Parathyroid adenoma (tissue), 2 donors: ENCODE results near the gene MBOAT7.

Experiments used
- H2AFZ ChIP-seq: fragments of 300-600 bp; sonication (generic); one replicate; pipeline ENCODE4 v1.7.0; 2017; ENCODE audit warnings: antibody characterized with exemption, mild to moderate bottlenecking
- H3K27ac ChIP-seq: fragments of 300-600 bp; sonication (generic); one replicate; pipeline ENCODE4 v1.7.0; 2017
- H3K27me3 ChIP-seq: fragments of 300-600 bp; sonication (generic); one replicate; pipeline ENCODE4 v1.7.0; 2017; ENCODE audit warnings: low read length; ENCODE audit not compliant: control insufficient read depth, insufficient read depth
- H3K36me3 ChIP-seq: fragments of 300-600 bp; sonication (generic); one replicate; pipeline ENCODE4 v1.7.0; 2017; ENCODE audit warnings: low read length; ENCODE audit not compliant: control insufficient read depth, insufficient read depth
- H3K4me1 ChIP-seq: fragments of 300-600 bp; sonication (generic); one replicate; pipeline ENCODE4 v1.7.0; 2017; ENCODE audit warnings: control low read depth
- H3K4me2 ChIP-seq: fragments of 300-600 bp; sonication (generic); one replicate; pipeline ENCODE4 v1.7.0; 2017; ENCODE audit warnings: low read length
- H3K4me3 ChIP-seq: fragments of 300-600 bp; sonication (generic); one replicate; pipeline ENCODE4 v1.7.0; 2017; ENCODE audit warnings: low read depth, low read length
- H3K79me2 ChIP-seq: fragments of 300-600 bp; sonication (generic); one replicate; pipeline ENCODE4 v1.7.0; 2017; ENCODE audit warnings: control low read depth
- H3K9ac ChIP-seq: fragments of 300-600 bp; sonication (generic); one replicate; pipeline ENCODE4 v1.7.0; 2017; ENCODE audit warnings: mild to moderate bottlenecking
- H3K9me3 ChIP-seq: fragments of 300-600 bp; sonication (generic); one replicate; pipeline ENCODE4 v1.7.0; 2017; ENCODE audit warnings: low read length; ENCODE audit not compliant: control insufficient read depth
- CTCF ChIP-seq: fragments of 300-600 bp; sonication (generic); IDR thresholded peaks from one replicate; pipeline ENCODE4 v1.7.0; 2017; ENCODE audit warnings: antibody characterized with exemption, mild to moderate bottlenecking
- donor health status: primary hyperparathyroidism.

Gene MBOAT7

GRCh38 chr19:54162241-54162805, 27.1 kb downstream of the MBOAT7 start:
- Histone ChIP-seq H3K79me2 (peaks cover 3% of the 10 kb centered on the region), H2AFZ (no peak overlapping the region), H3K4me3 (peak overlapping the region; percentile 42), H3K36me3 (no peaks in the 10 kb centered on the region), H3K9ac (no peak overlapping the region), H3K27me3 (no peaks in the 10 kb centered on the region), H3K4me2 (peak overlapping the region; percentile 75), H3K4me1 (peaks cover 13% of the 10 kb centered on the region), H3K9me3 (no peaks in the 10 kb centered on the region), H3K27ac (no peak overlapping the region)
- TF ChIP-seq CTCF: no peak

DNA sequence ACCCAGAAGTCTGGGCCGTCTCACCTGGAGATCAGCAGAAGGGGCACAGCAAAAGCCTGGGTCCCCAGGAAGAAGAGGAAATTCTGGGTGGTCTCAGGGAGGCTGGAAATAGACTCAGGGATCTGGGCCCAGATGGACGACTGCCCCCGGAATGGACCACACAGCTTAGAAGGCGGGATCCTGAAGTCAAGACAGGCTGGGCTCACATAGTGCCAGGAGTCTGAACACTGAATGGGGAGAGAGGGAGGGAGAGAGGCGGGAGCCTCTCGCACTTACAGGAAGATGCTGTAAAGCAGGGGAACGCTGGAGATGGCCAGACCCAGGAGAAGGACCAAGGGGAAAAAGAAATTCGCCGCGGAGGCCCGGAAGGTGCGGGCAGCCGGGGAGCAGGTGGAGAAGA, 28.5 kb downstream of the MBOAT7 start:
- Histone ChIP-seq H3K4me2 (peak overlapping the region; percentile 79), H3K36me3 (no peaks in the 10 kb centered on the region), H3K9me3 (no peaks in the 10 kb centered on the region), H3K9ac (no peak overlapping the region), H3K79me2 (peaks cover 3% of the 10 kb centered on the region), H3K4me1 (peaks cover 13% of the 10 kb centered on the region), H3K4me3 (peak overlapping the region; percentile 88), H2AFZ (no peak overlapping the region), H3K27ac (no peak overlapping the region), H3K27me3 (no peaks in the 10 kb centered on the region)
- TF ChIP-seq CTCF: no peak

- no peaks in the 10 kb centered on the region for H3K27me3 ChIP-seq
- H3K79me2 ChIP-seq: peaks cover 3% of the 10 kb centered on the region
- no peak for TF ChIP-seq CTCF
- H3K27ac ChIP-seq: peak overlapping the region; percentile 70
- H2AFZ ChIP-seq: peak overlapping the region; percentile 94
- H3K4me1 ChIP-seq: peaks cover 13% of the 10 kb centered on the region
- peak overlapping the region; percentile 88 for H3K4me3 ChIP-seq
- no peaks in the 10 kb centered on the region for H3K9me3 ChIP-seq
- no peak overlapping the region for H3K9ac ChIP-seq
- H3K36me3 ChIP-seq: no peaks in the 10 kb centered on the region
- H3K4me2 ChIP-seq: peak overlapping the region; percentile 79
Observed at GRCh38 chr19:54160182-54160811, 29.1 kb downstream of the MBOAT7 start.

GRCh38 chr19:54159352-54160181, 29.8 kb downstream of the MBOAT7 start, which contains the start of gene LENG1:
Gene LENG1, minus strand, starts transcription at chr19:54159721. Its CDS starts 26 bp downstream, at chr19:54159695.
- H3K4me3 ChIP-seq: peak within 1 kb of the TSS; percentile 88
- no peaks in the 10 kb centered on the region for H3K36me3 ChIP-seq
- peak within 1 kb of the TSS; percentile 50 for H3K9ac ChIP-seq
- peaks cover 3% of the 10 kb centered on the region for H3K79me2 ChIP-seq
- H2AFZ ChIP-seq: peak within 1 kb of the TSS; percentile 95
- no peaks in the 10 kb centered on the region for H3K27me3 ChIP-seq
- no peaks in the 10 kb centered on the region for H3K9me3 ChIP-seq
- TF ChIP-seq CTCF: peak; percentile 48
- peak within 1 kb of the TSS; percentile 79 for H3K4me2 ChIP-seq
- H3K27ac ChIP-seq: peak within 1 kb of the TSS; percentile 95
- peaks cover 13% of the 10 kb centered on the region for H3K4me1 ChIP-seq
